ENCODE data around the gene TGFBR3.

GRCh38 chr1:91720044-91720443 lies 165.9 kb downstream of the TGFBR3 start:
- no peak for TF ChIP-seq CTCF (IDR thresholded peaks at IDR 0.05; ENCODE audit: low read depth, low read length)
- no peak for TF ChIP-seq EZH2phosphoT487 (IDR thresholded peaks at IDR 0.05; ENCODE audit: low read depth)

Measured in OCI-LY3 (cell line).